GM18505 (cell line): ENCODE measurements around the gene DNM3.

Source experiments
- ATAC-seq: cut with Tn5 transposase; IDR thresholded peaks from one replicate; pipeline ENCODE4 v1.9.1; 2021; ENCODE audit not compliant: unreplicated experiment
- POLR2A ChIP-seq: IDR thresholded peaks from 4 replicates; pipeline ENCODE4 v1.6.1; 2011; ENCODE audit warnings: borderline replicate concordance; ENCODE audit not compliant: insufficient read depth, insufficient read length; ENCODE audit errors: extremely low read depth

The DNM3 gene

GRCh38 chr1:172144445-172145061, 303.3 kb downstream of the DNM3 start:
- ATAC-seq = no peak

DNA sequence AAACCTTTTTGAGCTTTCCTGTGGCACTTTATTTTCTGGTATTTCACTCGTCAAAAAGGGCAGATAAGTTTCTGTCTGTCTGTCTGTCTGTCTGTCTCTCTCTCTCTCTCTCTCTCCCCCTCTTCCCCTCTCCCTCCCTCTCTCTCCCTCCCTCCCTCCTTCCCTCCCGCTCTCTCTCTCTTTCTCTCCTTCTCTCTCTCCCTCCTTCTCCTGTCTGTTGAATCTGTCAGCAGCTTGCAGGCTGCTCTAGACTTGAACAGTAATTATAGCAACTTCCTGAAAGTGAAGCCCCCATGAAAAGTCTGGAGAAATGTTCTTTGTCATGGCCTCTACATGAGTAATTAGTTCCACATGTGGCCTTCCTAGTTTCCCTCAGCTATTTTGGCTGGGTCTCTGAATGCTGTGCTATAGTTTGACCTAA, 303.9 kb downstream of the DNM3 start:
- no peak for TF ChIP-seq POLR2A
- no peak for ATAC-seq

More at GRCh38 chr1:172144445-172145061, 303.3 kb downstream of the DNM3 start:
- TF ChIP-seq POLR2A = no peak

DNA sequence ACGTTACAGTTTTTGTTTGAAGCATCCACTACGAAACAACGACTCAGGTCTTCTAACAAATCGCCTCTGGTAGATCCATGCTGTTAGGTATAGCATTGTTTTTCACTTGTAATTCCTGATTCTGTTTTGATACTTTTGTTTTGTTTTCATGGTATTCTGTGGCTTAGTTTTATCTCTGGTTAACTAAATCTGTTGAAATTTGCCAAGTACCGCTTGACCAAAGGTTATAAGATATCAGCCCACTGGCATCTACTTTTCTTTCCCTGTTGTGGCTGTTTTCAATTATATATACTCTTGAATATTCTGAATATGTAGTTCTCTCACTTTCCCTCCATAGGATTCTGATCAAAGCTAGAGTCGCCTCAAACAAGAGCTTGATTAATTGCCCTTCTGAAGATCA, 304.4 kb downstream of the DNM3 start:
- no peak for ATAC-seq

DNA sequence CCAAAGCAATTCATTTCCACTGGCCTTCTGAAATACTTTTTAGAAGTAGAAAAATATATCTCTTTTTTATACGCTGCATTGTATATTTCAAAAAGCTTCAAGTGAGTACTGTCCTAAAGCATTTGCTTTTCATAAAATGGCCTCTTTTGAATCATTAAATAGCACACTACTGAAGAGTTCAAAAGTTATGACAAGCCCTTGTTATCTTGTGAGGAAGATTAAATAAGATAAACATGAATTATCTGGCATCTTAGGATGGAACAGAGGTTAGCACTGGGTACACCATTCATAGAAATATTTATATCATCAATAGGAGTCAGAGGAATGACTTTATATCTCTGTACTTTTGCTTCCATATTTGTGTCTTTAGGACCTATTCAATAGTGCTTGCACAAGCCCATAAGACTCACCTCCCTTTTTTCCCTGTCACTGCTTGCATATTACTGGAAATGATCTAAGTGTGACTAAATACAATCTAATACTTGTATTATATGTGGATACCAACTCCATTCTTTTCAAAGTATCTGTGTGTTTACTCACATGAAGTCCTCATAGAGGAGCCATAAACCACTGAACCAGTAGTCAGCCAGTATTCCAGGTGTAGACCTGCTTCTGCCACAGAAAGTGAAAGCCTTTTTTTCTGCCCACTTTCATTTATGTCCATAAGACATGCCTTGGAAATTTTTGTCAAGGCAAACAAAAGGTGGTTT, 305.0 kb downstream of the DNM3 start:
- ATAC-seq = no peak
- TF ChIP-seq POLR2A = no peak

More for the DNA sequence above, 304.4 kb downstream of the DNM3 start:
- TF ChIP-seq POLR2A = no peak

DNA sequence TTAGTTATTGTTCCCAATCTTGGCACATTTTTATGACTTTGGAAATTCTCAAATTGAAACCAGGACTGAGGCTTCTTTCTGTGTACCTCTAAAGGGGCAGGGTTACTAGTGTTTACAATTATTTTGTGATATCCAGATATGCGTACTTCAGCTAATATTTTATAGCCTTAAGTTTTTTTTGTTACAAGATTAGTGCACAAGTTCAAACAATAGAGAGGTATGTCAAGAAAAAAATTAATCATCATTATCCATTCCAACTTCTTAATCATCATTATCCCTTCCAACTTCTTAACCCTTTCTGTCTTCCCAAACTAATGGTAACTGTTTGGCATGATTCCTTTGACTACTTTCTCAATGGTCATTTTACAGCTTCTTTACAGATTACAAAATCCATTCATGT, 306.2 kb downstream of the DNM3 start:
- ATAC-seq = no peak
- no peak for TF ChIP-seq POLR2A

- no peak for TF ChIP-seq POLR2A
- no peak for ATAC-seq
Measured at GRCh38 chr1:172148213-172148612, 306.9 kb downstream of the DNM3 start.

GRCh38 chr1:172148707-172149106, 307.4 kb downstream of the DNM3 start:
- no peak for ATAC-seq
- TF ChIP-seq POLR2A = no peak

DNA sequence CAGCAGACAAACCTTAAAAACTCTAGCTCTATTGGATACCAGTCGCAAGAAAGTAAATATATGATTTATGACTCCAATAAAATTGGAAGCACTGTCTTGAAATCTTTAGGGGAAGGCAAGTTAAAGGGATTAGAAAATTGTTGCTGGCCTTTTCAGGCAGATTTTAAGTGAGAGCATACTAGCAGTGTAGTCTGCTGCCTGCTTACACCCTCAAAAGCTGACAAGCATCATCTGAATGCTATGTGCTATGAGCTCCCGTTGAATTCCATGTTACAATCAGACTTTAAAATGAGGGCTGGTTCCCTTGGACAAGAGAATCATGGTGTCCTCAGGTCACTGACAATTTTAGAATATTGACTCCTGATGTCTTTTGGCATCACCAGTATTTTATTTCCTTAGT, 308.0 kb downstream of the DNM3 start:
- ATAC-seq = no peak
- no peak for TF ChIP-seq POLR2A

DNA sequence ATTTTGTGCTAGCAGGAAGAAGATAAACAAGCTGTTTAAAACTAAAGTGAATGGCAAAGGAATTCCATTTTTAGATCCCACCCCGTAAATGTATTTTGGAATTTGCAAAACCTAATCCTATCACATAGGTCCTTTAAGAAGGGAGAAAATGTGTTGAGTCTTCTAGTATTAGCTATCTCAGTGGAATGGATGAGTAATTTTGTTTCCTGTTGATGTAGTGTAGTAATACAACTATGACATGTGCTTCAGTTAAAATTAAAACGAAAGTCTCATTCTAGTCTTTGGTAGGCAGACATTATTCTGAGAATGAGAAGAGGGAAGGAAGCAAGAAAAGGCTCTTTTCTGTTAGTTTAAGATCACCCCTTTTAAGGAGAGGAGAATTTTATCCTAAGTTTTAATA, 313.3 kb downstream of the DNM3 start:
- peak; percentile 88 for ATAC-seq
- no peak for TF ChIP-seq POLR2A

DNA sequence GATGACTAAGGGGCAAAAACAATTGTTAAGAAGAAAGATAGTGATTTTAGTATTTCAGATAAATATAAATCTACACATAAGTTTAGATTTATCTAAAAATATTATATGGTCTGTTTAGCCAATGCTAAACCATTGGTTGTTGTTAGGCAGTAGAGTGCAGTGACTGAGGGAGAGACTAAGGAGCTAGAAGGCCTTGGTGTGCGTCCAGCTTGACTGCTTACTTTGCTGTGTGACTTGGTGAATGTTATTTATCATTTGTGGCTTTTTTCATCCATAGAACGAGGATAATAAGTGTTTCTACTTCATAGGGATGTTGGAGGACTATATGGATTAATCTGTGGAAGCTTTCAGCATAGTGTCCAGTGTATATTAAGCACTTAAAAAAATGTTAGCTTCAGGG, 314.5 kb downstream of the DNM3 start:
- no peak for ATAC-seq

DNA sequence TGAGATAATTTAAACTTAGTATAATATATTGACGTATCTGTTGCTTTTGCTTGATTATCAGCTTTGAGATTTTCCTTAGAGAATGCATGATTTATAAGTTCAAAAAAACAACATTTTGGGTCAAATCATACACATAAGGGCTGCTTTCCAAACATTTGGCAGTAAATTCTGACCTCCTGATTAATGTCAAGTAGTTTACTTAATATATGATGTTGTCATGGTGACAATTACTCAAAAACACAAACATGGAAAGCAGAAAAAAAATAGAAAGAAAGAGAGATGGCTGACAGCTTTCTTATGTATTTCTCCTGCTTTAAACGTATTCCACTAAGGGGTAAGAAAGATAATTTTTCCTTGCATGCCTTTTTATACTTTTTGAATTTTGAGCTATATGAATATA, 320.9 kb downstream of the DNM3 start:
- no peak for TF ChIP-seq POLR2A
- no peak for ATAC-seq

More for the DNA sequence above, 314.5 kb downstream of the DNM3 start:
- TF ChIP-seq POLR2A = no peak

DNA sequence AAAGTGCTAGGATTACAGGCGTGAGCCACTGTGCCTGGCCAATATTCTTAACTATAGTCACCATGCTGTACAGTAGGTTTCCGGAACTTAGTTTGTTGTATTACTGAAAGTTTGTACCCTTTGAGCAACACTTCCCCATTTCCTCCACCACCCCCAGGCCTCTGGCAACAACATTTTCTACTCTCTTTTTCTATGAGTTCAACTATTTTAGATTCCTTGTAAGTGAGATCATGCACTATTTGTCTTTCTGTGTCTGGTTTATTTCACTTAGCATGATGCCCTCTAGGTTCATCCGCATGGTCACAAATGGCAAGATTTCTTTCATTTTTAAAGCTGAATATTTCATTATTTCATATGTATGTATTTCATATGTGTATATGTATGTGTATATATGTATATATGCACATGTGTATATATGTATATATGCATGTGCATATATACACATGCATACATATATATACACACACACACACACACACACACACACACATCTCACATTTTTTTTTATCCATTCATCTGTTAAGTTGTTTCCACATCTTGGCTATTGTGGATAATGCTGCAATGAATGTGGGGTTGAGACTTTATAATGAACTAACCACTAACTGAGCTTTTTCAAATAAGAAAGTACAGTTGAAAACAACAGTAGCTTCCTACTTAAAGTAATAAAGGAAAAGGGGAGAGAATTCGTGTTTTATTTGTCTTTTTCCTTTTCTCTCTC, 322.4 kb downstream of the DNM3 start:
- no peak for TF ChIP-seq POLR2A
- no peak for ATAC-seq

DNA sequence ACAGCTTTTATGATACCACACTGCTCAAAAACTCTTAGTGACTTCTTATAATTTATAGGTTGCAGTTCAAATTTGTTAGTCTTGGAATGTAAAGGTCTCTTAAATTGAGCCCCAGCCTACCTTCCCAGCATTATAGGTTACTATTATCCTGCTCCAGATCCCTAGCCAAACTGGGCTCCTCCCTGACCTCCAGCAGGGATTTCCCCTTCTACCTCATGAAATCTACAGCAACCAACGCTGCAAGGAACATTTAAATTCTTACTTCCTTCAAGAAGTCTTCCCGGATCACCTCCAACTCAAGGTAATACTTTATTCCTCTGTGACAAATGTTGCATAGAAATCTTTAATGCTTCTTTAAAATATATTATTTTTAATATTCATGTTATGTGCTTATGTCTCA, 324.1 kb downstream of the DNM3 start:
- ATAC-seq = no peak
- no peak for TF ChIP-seq POLR2A
